Mucosa of descending colon (tissue), 3 donors: ENCODE data around the gene WDR70. TPM values are rescaled to one million over a fixed set of nuclear protein-coding genes. Genes with fewer than 3 reads are reported as not detected.
"Not testable (repeated sequence)": the region's sequence is repeated elsewhere in the genome, so short reads cannot be mapped to it uniquely, and the experiment has no call there.

Experiments used
- ATAC-seq: fragments of 200-7000 bp; cut with Tn5 transposase; one replicate; pipeline ENCODE4 v1.9.1; 2020; ENCODE audit warnings: mild to moderate bottlenecking, moderate library complexity
- DNase-seq, 3 donors: peaks; one replicate each; pipeline ENCODE4 v3.0.0-alpha.2; 2020
- H3K36me3 ChIP-seq: fragments of 200-600 bp; one replicate; pipeline ENCODE4 v1.8.0; 2021; ENCODE audit warnings: low read depth, mild to moderate bottlenecking
- H3K4me1 ChIP-seq: fragments of 200-600 bp; one replicate; pipeline ENCODE4 v1.8.0; 2021; ENCODE audit warnings: low read depth, mild to moderate bottlenecking
- H3K4me3 ChIP-seq: fragments of 200-600 bp; one replicate; pipeline ENCODE4 v1.8.0; 2021; ENCODE audit warnings: mild to moderate bottlenecking
- H3K9me3 ChIP-seq: fragments of 200-600 bp; one replicate; pipeline ENCODE4 v1.8.0; 2021; ENCODE audit warnings: mild to moderate bottlenecking
- intact Hi-C, 2 donors: fragments of 100-400 bp; cut with DNase I in 1 of 2; cut with micrococcal nuclease in 1 of 2; formaldehyde crosslinking; loops; one replicate each; pipeline versions ENCODE4 v1.11.0 to v1.11.1; 2022; cut with DNase I, micrococcal nuclease
- long read RNA-seq, 2 donors: library from polyadenylated mRNA; unstranded; transcript quantifications; one replicate each; pipeline ENCODE4 v2.0.0, GENCODE V29; 2019 to 2021
- total RNA-seq, 3 donors: library from RNA; stranded (reverse); fragmentation: NEBNext Ultra II Directional in 2 of 3; extraction: Animal tissue kit (Norgen Biotek cat#: 25700) in 2 of 3; gene quantifications; one replicate each; pipeline versions ENCODE4 v1.2.1 to v1.2.4, GENCODE V29; 2021 to 2023
- TF ChIP-seq, protein P1 (sequence below): fragments of 200-600 bp; IDR thresholded peaks from one replicate; pipeline ENCODE4 v1.8.0; 2022; ENCODE audit warnings: antibody characterized with exemption, mild to moderate bottlenecking
- donor health status: DM: no; HTN: no; CAD: no; lungs with moderate emphysema.
- donor health status: DM: no; HTN: no; CAD: no.
- donor health status: DM: no; HTN: yes; CAD: no.

The WDR70 gene
- 10 to 100 TPM; 19.5 to 42.5 (median 38.0) TPM for total RNA-seq
- long read RNA-seq, donor 1, transcript WDR70-201 (18 exons, 2,983 nt), result major isoform, 10 of 17 reads
- long read RNA-seq, donor 1, partial matches to known transcripts, result 1 of 17 reads
- long read RNA-seq, donor 1, other reads (novel, unspliced or antisense), result 6 of 17 reads
- long read RNA-seq, donor 2, transcript WDR70-201 (18 exons, 2,983 nt), result major isoform, 6 of 15 reads
- long read RNA-seq, donor 2, partial matches to known transcripts, result 4 of 15 reads
- long read RNA-seq, donor 2, other reads (novel, unspliced or antisense), result 5 of 15 reads

DNA sequence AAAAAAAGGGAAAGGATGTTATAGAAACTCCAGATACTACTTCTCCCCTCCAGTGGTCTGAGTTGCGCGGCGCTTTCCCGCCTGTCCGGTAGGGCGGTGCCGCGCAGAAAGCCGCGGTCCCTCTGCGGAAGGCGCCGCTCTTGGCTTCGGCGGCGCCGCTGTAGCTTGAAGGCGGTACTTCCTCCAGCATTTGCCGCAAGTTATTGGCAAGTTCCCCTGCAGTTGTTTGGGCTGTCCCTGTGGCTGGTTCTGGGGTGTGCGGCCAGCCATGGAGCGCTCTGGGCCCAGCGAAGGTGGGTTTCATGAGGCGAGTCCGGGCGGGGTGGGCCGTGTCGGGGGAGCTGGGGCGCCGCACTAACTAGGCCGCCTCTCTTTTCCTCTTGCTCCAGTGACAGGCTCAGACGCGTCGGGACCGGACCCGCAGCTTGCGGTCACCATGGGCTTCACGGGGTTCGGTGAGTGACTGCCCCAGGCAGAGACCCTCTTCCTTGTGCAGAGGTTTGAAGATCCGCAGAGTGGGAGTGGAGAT is at the start of gene WDR70:
TSS of gene WDR70 (plus strand) at position 219 of the 529 bp plus-strand sequence. CDS start at position 269, 50 bp downstream.
- H3K36me3 ChIP-seq, H3K4me1 ChIP-seq, H3K9me3 ChIP-seq, intact Hi-C loops: not testable (repeated sequence)
- H3K4me3 ChIP-seq, result peak within 1 kb of the TSS; percentile 67
- peak; percentile 100 for ATAC-seq
- TF ChIP-seq, protein P1, sequence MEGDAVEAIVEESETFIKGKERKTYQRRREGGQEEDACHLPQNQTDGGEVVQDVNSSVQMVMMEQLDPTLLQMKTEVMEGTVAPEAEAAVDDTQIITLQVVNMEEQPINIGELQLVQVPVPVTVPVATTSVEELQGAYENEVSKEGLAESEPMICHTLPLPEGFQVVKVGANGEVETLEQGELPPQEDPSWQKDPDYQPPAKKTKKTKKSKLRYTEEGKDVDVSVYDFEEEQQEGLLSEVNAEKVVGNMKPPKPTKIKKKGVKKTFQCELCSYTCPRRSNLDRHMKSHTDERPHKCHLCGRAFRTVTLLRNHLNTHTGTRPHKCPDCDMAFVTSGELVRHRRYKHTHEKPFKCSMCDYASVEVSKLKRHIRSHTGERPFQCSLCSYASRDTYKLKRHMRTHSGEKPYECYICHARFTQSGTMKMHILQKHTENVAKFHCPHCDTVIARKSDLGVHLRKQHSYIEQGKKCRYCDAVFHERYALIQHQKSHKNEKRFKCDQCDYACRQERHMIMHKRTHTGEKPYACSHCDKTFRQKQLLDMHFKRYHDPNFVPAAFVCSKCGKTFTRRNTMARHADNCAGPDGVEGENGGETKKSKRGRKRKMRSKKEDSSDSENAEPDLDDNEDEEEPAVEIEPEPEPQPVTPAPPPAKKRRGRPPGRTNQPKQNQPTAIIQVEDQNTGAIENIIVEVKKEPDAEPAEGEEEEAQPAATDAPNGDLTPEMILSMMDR, result peak; percentile 56
- DNase-seq, result peak; percentile 86 to 89 (median 87)

DNA sequence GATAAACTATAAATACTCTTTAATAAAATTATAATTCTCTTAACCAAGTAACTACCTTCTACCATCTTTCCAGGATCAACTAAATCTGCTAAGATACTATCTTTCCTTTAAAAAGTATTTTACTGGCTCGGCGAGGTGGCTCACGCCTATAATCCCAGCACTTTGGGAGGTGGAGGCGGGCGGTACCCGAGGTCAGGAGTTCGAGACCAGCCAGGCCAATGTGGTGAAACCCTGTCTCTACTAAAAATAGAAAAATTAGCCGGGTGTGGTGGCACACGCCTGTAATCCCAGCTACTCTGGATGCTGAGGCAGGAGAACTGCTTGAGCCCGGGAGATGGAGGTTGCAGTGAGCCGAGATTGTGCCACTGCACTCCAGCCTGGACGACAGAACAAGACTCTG is 44.4 kb upstream of the WDR70 start:
- H3K4me3 ChIP-seq, H3K4me1 ChIP-seq, DNase-seq, H3K36me3 ChIP-seq, intact Hi-C loops, H3K9me3 ChIP-seq, ATAC-seq: not testable (repeated sequence)

DNA sequence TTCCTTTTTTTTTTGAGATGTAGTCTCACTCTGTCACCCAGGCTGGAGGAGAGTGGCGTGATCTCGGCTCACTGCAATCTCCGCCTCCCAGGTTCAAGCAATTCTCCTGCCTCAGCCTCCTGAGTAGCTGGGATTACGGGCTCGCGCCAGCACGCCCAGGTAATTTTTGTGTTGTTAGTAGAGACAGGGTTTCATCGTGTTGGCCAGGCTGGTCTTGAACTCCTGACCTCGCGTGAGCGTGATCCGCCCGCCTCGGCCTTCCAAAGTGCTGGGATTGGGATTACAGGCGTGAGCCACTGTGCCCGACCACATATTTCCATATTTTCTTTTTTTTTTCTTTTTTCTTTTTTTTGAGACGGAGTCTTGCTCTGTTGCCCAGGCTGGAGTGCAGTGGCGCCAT is 36.4 kb upstream of the WDR70 start:
- DNase-seq, ATAC-seq, intact Hi-C loops, H3K36me3 ChIP-seq, H3K4me1 ChIP-seq, H3K9me3 ChIP-seq, H3K4me3 ChIP-seq: not testable (repeated sequence)

DNA sequence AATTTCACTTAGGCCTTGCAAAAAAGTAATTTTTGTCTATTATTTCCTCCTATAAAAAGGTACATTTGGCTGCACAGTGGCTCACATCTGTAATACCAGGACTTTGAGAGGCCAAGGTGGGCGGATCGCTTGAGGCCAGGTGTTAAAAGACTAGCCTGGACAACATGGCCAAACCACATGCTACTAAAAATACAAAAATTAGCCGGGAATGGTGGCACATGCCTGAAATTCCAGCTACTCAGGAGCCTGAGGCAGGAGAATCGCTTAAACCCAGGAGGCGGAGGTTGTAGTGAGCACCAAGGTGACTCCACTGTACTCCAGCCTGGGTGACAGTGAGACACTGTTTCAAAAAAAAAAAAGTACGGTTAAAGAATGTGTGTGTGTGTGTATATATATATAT is 24.0 kb upstream of the WDR70 start:
- no peak for DNase-seq
- Histone ChIP-seq H3K36me3 (peaks cover 9% of the 10 kb centered on the region), H3K4me3 (no peak overlapping the region), H3K9me3 (no peaks in the 10 kb centered on the region), H3K4me1 (no peaks in the 10 kb centered on the region)
- no peak for ATAC-seq
- TF ChIP-seq, protein P1, result no peak
- intact Hi-C loops, result no loop called here

DNA sequence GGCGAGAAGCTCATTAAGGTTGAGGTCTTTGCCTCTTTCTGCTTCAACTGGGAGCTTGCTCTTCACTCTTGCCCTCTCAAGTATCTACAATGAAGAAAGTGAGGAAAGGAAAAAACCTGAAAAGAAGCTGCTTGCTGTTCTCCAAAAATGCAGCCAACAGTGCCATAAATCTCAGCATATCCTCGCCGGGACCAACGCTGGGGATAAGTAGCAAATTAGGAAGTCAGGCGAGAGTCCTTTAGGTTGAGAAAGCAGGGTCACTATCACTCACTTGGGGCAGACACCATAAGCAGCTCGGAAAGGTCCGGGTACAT is 8.6 kb upstream of the WDR70 start:
- TF ChIP-seq, protein P1, result no peak
- no peak for ATAC-seq
- Histone ChIP-seq H3K4me1 (peaks cover 24% of the 10 kb centered on the region), H3K9me3 (no peaks in the 10 kb centered on the region), H3K36me3 (no peaks in the 10 kb centered on the region), H3K4me3 (peak overlapping the region; percentile 76)
- no peak for DNase-seq
- intact Hi-C loops, result no loop called here

DNA sequence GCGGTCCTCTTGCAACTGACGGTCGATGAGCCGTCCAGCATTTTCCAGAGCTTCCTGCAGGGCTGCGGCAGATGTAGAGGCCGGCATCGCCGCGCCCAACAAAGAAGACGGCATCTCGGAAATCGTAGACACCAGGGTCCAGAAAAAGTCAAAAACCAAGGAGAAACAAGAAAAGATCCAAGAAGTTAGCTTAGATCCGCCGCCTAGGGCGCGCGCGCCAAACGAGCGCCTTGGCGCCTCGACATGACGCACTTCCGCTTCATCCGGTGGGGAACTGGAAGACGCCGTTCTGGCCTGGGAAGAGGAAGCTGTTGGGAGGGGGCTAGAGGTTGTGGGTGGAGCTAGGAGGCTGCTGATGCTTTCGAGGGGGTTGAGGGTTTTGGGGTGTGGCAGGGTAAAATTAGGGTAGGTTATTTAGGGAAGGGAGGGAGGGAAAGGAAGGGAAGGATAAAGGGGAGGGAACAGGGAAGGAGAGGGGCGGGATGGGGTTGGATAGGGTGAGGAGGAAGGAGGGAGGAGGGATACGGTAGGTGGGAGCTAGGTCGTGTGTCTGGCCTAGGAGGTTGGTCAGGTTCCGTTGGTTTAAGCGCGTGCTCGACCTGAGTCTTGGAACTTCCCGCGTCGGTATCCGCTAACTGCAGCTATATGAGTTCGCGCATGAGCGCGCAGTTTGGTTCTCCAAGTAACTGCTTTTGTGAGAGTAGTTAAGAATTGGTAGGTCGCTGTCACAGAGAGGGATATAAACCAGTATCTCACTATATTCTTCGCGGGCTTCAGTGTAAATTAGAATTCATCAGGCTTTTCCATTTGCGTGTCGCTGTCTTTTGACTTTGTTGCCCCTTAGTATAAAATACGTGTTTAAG is 8.0 kb upstream of the WDR70 start, which contains the start of gene NUP155:
TSS of gene NUP155 (minus strand) at position 243 of the 863 bp plus-strand sequence. CDS start at position 114, 129 bp downstream.
- Histone ChIP-seq H3K4me1 (peaks cover 24% of the 10 kb centered on the region), H3K4me3 (peak within 1 kb of the TSS; percentile 76), H3K9me3 (no peaks in the 10 kb centered on the region), H3K36me3 (no peaks in the 10 kb centered on the region)
- peak; percentile 90 to 94 (median 94) for DNase-seq
- intact Hi-C loops, result no loop called here
- TF ChIP-seq, protein P1, result no peak
- peak; percentile 98 for ATAC-seq
